H9 (cell line): ENCODE results near the gene RXFP2. TPM values are rescaled to one million over a fixed set of nuclear protein-coding genes. Genes with fewer than 3 reads are reported as not detected.

ENCODE experiments used
- DNase-seq: peaks from one replicate; pipeline ENCODE4 v3.0.0-alpha.2; 2017
- H2AFZ ChIP-seq: one replicate; pipeline ENCODE4 v1.6.1; 2013; ENCODE audit warnings: mild to moderate bottlenecking, low read length, control low read depth, moderate library complexity
- H2AK5ac ChIP-seq: 2 replicates; pipeline ENCODE4 v1.6.1; 2013; ENCODE audit warnings: low read length, control low read depth, mixed read lengths; ENCODE audit not compliant: insufficient read length
- H2BK120ac ChIP-seq: one replicate; pipeline ENCODE4 v1.6.1; 2013; ENCODE audit warnings: low read depth, mild to moderate bottlenecking, low read length, control low read depth, inconsistent platforms; ENCODE audit not compliant: poor library complexity, severe bottlenecking
- H2BK12ac ChIP-seq: 2 replicates; pipeline ENCODE4 v1.6.1; 2013; ENCODE audit warnings: low read length, control low read depth, mixed read lengths, low read depth; ENCODE audit not compliant: insufficient read length
- H2BK15ac ChIP-seq: 2 replicates; pipeline ENCODE4 v1.6.1; 2013; ENCODE audit warnings: low read depth, low read length, control low read depth
- H2BK20ac ChIP-seq: one replicate; pipeline ENCODE4 v1.6.1; 2013; ENCODE audit warnings: low read depth, mild to moderate bottlenecking, low read length, control low read depth, inconsistent platforms; ENCODE audit not compliant: poor library complexity, severe bottlenecking
- H2BK5ac ChIP-seq: 2 replicates; pipeline ENCODE4 v1.6.1; 2013; ENCODE audit warnings: low read length, control low read depth, mixed read lengths; ENCODE audit not compliant: insufficient read length
- H3K14ac ChIP-seq: 2 replicates; pipeline ENCODE4 v1.6.1; 2013; ENCODE audit warnings: low read length, control low read depth; ENCODE audit not compliant: insufficient read depth
- H3K18ac ChIP-seq: 2 replicates; pipeline ENCODE4 v1.6.1; 2013; ENCODE audit warnings: low read depth, mild to moderate bottlenecking, mixed read lengths, low read length, control low read depth; ENCODE audit not compliant: insufficient read length
- H3K23ac ChIP-seq: 2 replicates; pipeline ENCODE4 v1.6.1; 2013; ENCODE audit warnings: low read length, control low read depth, mixed read lengths, low read depth; ENCODE audit not compliant: insufficient read length
- H3K23me2 ChIP-seq: 2 replicates; pipeline ENCODE4 v1.6.1; 2013; ENCODE audit warnings: low read depth, mild to moderate bottlenecking, mixed read lengths, low read length, control low read depth; ENCODE audit not compliant: insufficient read length, poor library complexity, severe bottlenecking
- H3K27ac ChIP-seq: 2 replicates; pipeline ENCODE4 v1.5.1; 2013; ENCODE audit warnings: low read length, control low read depth, mixed read lengths, low read depth; ENCODE audit not compliant: insufficient read length
- H3K27me3 ChIP-seq: 2 replicates; pipeline ENCODE4 v1.6.1; 2013; ENCODE audit warnings: low read length, control low read depth, inconsistent platforms; ENCODE audit not compliant: insufficient read depth
- H3K4ac ChIP-seq: 2 replicates; pipeline ENCODE4 v1.6.1; 2013; ENCODE audit warnings: low read depth, mild to moderate bottlenecking, control low read depth, inconsistent platforms, low read length, moderate library complexity
- H3K4me1 ChIP-seq: 2 replicates; pipeline ENCODE4 v1.6.1; 2013; ENCODE audit warnings: low read length, control low read depth, inconsistent platforms; ENCODE audit not compliant: insufficient read depth
- H3K4me2 ChIP-seq: 2 replicates; pipeline ENCODE4 v1.6.1; 2013; ENCODE audit warnings: low read length, control low read depth, mixed read lengths; ENCODE audit not compliant: insufficient read length, insufficient read depth
- H3K56ac ChIP-seq: 2 replicates; pipeline ENCODE4 v1.6.1; 2013; ENCODE audit warnings: low read depth, mild to moderate bottlenecking, mixed read lengths, low read length, control low read depth; ENCODE audit not compliant: insufficient read length
- H3K79me1 ChIP-seq: 2 replicates; pipeline ENCODE4 v1.6.1; 2013; ENCODE audit warnings: low read depth, mild to moderate bottlenecking, moderate library complexity, low read length, control low read depth, inconsistent platforms; ENCODE audit not compliant: insufficient read depth, poor library complexity, severe bottlenecking
- H3K79me2 ChIP-seq: 2 replicates; pipeline ENCODE4 v1.6.1; 2013; ENCODE audit warnings: low read length, control low read depth, inconsistent platforms; ENCODE audit not compliant: insufficient read depth
- H3K9ac ChIP-seq: 2 replicates; pipeline ENCODE4 v1.6.1; 2013; ENCODE audit warnings: low read length, control low read depth, mixed read lengths; ENCODE audit not compliant: insufficient read length; ENCODE audit errors: extremely low read depth
- H3K9me3 ChIP-seq: one replicate; pipeline ENCODE4 v1.6.1; 2013; ENCODE audit warnings: low read depth, low read length, inconsistent platforms; ENCODE audit not compliant: control insufficient read depth
- H3T11ph ChIP-seq: one replicate; pipeline ENCODE4 v1.6.1; 2013; ENCODE audit warnings: mild to moderate bottlenecking, low read length, control low read depth, inconsistent platforms
- H4K20me1 ChIP-seq: one replicate; pipeline ENCODE4 v1.6.1; 2013; ENCODE audit not compliant: control insufficient read depth, insufficient read length, insufficient read depth
- H4K5ac ChIP-seq: 2 replicates; pipeline ENCODE4 v1.6.1; 2013; ENCODE audit warnings: low read depth, mild to moderate bottlenecking, mixed read lengths, low read length, control low read depth; ENCODE audit not compliant: insufficient read length
- H4K8ac ChIP-seq: replicated peaks from 2 replicates; pipeline ENCODE4 v1.6.1; 2013; ENCODE audit warnings: low read length, control low read depth, mixed read lengths, low read depth; ENCODE audit not compliant: insufficient read length
- H4K91ac ChIP-seq: 2 replicates; pipeline ENCODE4 v1.6.1; 2013; ENCODE audit warnings: low read depth, mild to moderate bottlenecking, moderate library complexity, mixed read lengths, low read length, control low read depth; ENCODE audit not compliant: insufficient read length
- H3K27ac Mint-ChIP-seq, 3 experiments: 2 replicates in 2 of 3; 3 replicates in 1 of 3; pipeline ENCODE4 v1.8.0; 2020 to 2021; ENCODE audit warnings: mixed read lengths in 3 of 3, mild to moderate bottlenecking in 1 of 3, moderate library complexity in 1 of 3
- H3K27me3 Mint-ChIP-seq: 2 replicates; pipeline ENCODE4 v1.8.0; 2021; ENCODE audit warnings: low read depth, mild to moderate bottlenecking, moderate library complexity, mixed read lengths
- H3K36me3 Mint-ChIP-seq, 3 experiments: 2 replicates in 2 of 3; 3 replicates in 1 of 3; pipeline ENCODE4 v1.8.0; 2020 to 2021; ENCODE audit warnings: low read depth in 3 of 3, mixed read lengths in 3 of 3; ENCODE audit not compliant: insufficient read depth in 1 of 3
- H3K4me1 Mint-ChIP-seq, 2 experiments: 2 replicates each; pipeline ENCODE4 v1.8.0; 2020; ENCODE audit warnings: mixed read lengths in 2 of 2
- H3K4me3 Mint-ChIP-seq, 2 experiments: 2 replicates in 1 of 2; 3 replicates in 1 of 2; pipeline ENCODE4 v1.8.0; 2020 to 2021; ENCODE audit warnings: mild to moderate bottlenecking in 2 of 2, mixed read lengths in 2 of 2, moderate library complexity in 1 of 2
- H3K9me3 Mint-ChIP-seq, 2 experiments: 2 replicates in 1 of 2; 3 replicates in 1 of 2; pipeline ENCODE4 v1.8.0; 2020; ENCODE audit warnings: mild to moderate bottlenecking in 2 of 2, mixed read lengths in 2 of 2, moderate library complexity in 1 of 2
- CTCF ChIP-seq: fragments of 200-600 bp; sonication (generic); conservative IDR thresholded peaks from 3 replicates; pipeline ENCODE4 v1.8.0; 2021; ENCODE audit warnings: antibody characterized with exemption, mild to moderate bottlenecking
- WGBS: extraction: QIAGEN DNeasy Blood & Tissue Kit; methylation state at CpG from one replicate; pipeline ENCODE4 v1.1.7; 2013; ENCODE audit warnings: missing lambda C conversion rate, low lambda C conversion rate, mixed read lengths; ENCODE audit not compliant: insufficient read length; ENCODE audit errors: extremely low coverage; 5-methylcytosine and 5-hydroxymethylcytosine counted together
- total RNA-seq: library from RNA; stranded (reverse); gene quantifications from 2 replicates; pipeline ENCODE4 v1.2.1, GENCODE V29; 2021

The RXFP2 gene
- total RNA-seq, 1 experiment from 2014 or later, result not detected

- Histone ChIP-seq H3K27ac (no peak overlapping the region), H2BK20ac (no peak overlapping the region), H3K23ac (no peak overlapping the region), H2AFZ (no peak overlapping the region), H3K14ac (no peak overlapping the region), H3K4me2 (no peak overlapping the region), H4K91ac (no peak overlapping the region), H3K56ac (no peak overlapping the region), H3K9ac (no peak overlapping the region), H4K8ac (no peak overlapping the region), H2BK120ac (no peak overlapping the region), H4K5ac (no peak overlapping the region), H3K23me2 (no peaks in the 10 kb centered on the region), H3K27me3 (no peaks in the 10 kb centered on the region), H2BK12ac (no peak overlapping the region), H2BK15ac (no peak overlapping the region), H3K9me3 (no peaks in the 10 kb centered on the region), H3T11ph (no peak overlapping the region), H2BK5ac (no peak overlapping the region), H3K79me2 (no peaks in the 10 kb centered on the region), H3K4ac (no peak overlapping the region), H4K20me1 (no peaks in the 10 kb centered on the region), H3K4me1 (no peaks in the 10 kb centered on the region), H2AK5ac (no peak overlapping the region), H3K79me1 (no peaks in the 10 kb centered on the region), H3K18ac (no peak overlapping the region)
- no peaks in the 10 kb centered on the region for H3K4me1 Mint-ChIP-seq
- H3K27ac Mint-ChIP-seq, result no peak overlapping the region
- no peak overlapping the region for H3K4me3 Mint-ChIP-seq
- no peaks in the 10 kb centered on the region for H3K27me3 Mint-ChIP-seq
- no peak for TF ChIP-seq CTCF
- H3K9me3 Mint-ChIP-seq, result no peaks in the 10 kb centered on the region
- H3K36me3 Mint-ChIP-seq, result no peaks in the 10 kb centered on the region
- no peak for DNase-seq
- no CpG with 5 or more reads among the region's 4 CpGs for WGBS
Measured at GRCh38 chr13:31773538-31773937, 34.2 kb downstream of the RXFP2 start.
